GM10266 (cell line): ENCODE measurements around the gene INTS11.

Source experiments
- DNase-seq: peaks from one replicate; pipeline ENCODE4 v3.0.0; 2012; ENCODE audit errors: extremely low spot score
- TF ChIP-seq, protein P1 (sequence below): IDR thresholded peaks from 2 replicates; pipeline ENCODE4 v1.5.1; 2012; ENCODE audit warnings: mild to moderate bottlenecking, low read depth; ENCODE audit not compliant: control insufficient read depth, insufficient read depth; ENCODE audit errors: missing control alignments

INTS11 gene

DNA sequence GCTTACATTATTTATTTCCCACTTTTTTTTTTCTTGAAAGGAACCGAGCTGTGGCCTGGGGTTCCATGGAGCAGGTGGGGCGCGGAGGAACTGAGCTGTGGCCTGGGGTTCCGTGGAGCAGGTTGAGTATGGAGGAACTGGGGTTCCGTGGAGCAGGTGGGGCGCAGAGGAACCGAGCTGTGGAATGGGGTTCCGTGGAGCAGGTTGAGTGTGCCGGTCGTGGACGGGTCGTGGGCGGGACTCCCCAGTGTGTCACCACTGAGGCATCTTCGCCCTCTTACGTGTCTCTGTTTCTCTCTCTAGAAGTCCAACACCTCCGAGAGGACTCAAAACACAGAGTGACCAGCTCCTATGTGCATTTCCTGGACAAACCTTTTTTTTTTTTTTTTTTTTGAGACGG, 45.4 kb downstream of the INTS11 start:
- TF ChIP-seq, protein P1, sequence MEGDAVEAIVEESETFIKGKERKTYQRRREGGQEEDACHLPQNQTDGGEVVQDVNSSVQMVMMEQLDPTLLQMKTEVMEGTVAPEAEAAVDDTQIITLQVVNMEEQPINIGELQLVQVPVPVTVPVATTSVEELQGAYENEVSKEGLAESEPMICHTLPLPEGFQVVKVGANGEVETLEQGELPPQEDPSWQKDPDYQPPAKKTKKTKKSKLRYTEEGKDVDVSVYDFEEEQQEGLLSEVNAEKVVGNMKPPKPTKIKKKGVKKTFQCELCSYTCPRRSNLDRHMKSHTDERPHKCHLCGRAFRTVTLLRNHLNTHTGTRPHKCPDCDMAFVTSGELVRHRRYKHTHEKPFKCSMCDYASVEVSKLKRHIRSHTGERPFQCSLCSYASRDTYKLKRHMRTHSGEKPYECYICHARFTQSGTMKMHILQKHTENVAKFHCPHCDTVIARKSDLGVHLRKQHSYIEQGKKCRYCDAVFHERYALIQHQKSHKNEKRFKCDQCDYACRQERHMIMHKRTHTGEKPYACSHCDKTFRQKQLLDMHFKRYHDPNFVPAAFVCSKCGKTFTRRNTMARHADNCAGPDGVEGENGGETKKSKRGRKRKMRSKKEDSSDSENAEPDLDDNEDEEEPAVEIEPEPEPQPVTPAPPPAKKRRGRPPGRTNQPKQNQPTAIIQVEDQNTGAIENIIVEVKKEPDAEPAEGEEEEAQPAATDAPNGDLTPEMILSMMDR = no peak
- no peak for DNase-seq

- TF ChIP-seq, protein P1 = no peak
- no peak for DNase-seq
These were observed 45.8 kb downstream of the INTS11 start for GRCh38 chr1:1278620-1279019.

DNA sequence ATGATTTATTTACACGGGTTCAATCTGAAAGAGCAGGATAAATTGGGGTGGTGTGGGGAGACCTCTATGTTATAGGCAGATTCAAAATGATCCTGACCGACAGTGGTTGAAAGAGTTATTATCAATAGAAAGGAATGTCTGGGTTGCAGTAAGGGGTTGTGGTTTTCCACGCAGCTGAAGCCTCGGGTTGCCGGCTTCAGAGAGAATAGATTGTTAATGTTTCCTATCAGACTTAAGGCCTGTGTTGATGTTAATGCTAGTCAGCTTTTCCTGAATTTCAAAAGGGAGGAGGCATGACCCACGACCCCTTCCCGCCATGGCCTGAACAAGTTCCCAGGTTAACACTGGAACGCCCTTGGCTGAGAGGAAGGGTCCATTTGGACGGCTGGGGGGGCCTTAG, 48.6 kb downstream of the INTS11 start:
- TF ChIP-seq, protein P1 = no peak
- no peak for DNase-seq

DNA sequence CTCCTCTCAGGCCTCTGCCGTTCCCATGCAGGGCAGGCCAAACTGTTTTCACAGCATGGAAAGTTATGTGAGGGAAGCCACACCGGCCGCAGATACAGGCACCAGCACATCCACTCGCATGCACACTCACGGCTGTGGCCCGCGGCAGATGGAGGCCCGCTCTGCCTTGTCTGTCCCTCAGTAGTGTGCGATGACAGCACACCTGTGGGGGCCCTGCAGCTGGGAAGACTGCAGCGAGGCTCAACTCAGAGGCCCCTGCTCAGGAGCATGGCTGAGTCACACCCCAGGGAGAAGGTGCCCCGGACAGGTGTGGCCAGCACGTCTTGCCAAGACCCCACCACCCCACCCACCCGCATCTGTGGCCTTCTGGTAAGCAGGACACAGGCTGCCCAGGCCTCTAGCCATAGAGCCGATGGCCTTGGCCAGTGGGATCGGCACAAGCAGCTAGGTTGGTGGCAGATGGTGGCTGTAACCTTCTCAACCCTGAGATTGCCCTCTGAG, 49.5 kb downstream of the INTS11 start:
- TF ChIP-seq, protein P1 = no peak
- no peak for DNase-seq

- TF ChIP-seq, protein P1 = no peak
These were observed 50.0 kb downstream of the INTS11 start for GRCh38 chr1:1274299-1274930.

DNA sequence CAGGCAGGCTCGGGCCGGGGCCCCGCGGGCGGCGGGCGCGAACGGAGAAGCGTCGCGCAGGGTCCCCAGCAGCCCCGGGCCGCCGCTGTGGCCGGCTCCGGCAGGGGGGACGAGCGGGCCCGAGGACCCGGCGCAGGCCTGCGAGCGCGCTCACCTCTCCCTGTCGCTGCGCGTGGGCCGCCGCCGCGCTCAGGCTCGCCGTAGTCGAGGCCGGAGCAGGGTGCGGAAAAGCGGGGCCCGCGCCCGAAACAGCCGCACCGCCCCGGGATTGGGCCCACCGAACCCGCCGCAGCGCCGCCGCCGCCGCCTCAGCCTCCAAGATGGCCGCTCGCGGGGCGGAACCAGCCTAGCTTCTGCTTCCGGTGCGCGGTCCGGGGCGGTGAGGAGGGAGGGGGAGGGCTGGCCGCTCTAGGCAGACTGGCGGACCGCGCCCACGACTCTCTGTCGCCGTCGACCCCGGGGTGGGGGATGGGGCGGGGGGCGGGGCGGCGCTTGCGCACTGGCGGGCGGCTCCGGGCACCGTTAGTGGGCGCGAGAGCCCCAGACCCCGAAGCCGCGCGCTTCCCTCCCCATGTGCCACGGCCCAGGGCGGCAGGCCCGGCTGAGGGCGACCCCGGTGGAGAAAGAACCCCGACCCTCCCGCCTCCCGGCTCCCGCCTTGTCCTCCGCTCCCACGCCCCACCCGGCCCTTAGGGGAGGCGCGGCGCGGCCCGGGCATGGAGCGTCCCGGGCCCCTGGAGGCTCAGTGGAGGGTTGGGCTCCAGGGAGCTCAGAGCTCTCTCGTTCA, 50.8 kb downstream of the INTS11 start, which contains the start of gene UBE2J2:
Gene UBE2J2, minus strand, starts transcription at position 343 of the 787 bp plus-strand sequence. CDS start 5,862 bp downstream, outside the sequence.
- peak; percentile 100 for DNase-seq
- TF ChIP-seq, protein P1 = no peak

More at GRCh38 chr1:1274299-1274930, 50.0 kb downstream of the INTS11 start:
- no peak for DNase-seq

- no peak for DNase-seq
- TF ChIP-seq, protein P1 = no peak
These were observed 51.3 kb downstream of the INTS11 start for GRCh38 chr1:1273209-1273511.
